GM15510 (cell line): ENCODE results near the gene ACOT7.

Source experiments
- POLR2A ChIP-seq: IDR thresholded peaks from 3 replicates; pipeline ENCODE4 v1.6.1; 2011; ENCODE audit warnings: borderline replicate concordance; ENCODE audit not compliant: insufficient read length; ENCODE audit errors: extremely low read depth

ACOT7 gene

DNA sequence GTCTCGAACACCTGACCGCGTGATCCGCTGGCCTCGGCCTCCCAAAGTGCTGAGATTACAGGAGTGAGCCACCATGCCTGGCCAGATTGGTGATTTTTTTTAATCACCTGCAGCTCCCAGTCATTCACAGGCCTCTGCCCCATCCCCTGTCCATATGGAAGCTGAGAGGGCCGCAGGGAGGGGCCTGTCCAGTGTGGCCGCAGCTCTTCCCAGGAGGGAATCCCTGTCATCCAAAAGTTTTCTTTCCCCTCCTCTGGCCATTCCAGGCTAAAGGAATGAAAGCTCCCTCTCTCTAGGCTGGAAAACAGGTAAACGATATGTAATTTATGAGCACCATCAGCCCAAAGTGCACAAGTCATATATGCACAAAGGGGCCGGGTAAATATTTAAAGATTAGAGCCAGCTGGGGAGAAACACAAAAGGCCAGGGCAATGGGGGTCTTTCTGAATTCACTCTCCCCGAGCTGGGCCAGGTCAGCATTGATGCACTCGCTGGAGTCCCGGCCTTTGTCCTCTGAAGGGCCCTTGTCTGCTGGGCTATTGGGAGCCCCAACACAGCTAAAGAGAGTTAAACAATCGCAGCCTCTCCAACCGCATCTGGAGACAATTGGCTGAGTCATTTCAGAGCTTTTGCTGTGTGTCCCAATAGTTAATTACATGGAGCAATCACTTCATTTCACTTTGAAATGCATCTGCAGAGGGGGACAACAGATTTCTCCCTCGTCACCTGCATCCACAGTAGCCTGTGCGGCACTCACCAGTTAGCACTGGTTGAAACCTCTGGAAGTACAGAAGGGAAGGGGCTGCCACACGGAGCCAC is 153.4 kb downstream of the ACOT7 start:
- TF ChIP-seq POLR2A = no peak

DNA sequence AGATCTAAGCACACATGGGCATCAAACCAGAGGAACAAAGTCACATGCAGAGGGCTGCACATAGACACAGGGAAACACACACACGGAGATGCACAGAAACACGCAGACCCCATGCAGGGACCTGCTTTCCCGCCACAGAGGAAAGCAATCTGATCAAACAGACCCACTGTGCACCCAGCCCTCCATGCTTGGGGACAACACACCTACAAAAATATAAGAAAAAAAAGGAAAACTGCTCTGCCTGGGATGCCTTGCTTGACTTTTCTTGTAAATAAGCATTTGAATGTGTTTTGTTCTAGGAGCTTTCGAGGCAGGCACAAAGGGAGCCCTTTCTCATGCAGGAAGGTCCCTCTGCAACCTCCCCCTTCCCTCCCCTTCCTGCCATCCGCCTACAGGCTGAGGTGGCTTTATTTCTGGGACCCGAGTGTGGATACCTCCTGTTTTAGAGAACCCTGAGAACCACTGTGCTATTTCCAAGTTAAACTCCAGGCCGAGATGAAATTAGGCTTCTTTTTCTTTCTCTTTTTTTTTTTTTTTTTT is 154.3 kb downstream of the ACOT7 start:
- TF ChIP-seq POLR2A = no peak

DNA sequence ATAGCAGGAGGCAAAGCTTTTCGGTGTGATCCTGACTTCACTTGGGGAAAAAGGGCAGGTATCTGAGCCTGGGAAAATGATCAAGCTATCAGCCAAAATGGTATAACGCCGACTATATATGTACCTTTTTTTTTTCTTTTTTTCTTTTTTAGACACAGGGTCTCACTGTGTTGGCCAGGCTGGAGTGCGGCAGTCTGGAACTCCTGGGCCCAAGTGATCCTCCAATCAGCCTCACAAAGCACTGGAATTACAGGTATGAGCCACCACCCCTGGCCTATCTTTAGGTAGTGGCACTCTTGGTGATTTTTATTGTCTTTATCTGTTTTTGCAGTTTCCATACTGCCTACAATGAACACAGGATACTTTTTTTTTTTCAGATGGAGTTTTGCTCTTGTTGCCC is 156.5 kb downstream of the ACOT7 start:
- TF ChIP-seq POLR2A = no peak

DNA sequence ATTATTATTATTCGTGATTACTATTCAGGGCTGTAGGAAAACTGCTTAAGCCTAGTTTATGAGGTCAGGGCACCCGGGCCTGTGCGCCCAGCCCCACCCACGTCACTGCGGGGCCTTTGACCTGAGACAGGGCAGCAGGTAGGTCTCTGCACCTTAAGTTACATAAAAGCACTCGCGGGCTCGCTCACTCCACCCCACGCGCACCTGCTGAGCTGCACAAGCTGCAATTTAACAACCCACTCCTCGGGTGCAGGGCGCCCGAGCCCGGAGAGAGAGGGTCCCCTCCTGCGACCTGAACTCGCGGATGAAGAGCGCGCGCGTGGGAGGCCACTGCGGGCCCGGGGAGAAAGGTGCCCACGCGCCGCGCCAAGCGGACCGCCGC is 158.3 kb downstream of the ACOT7 start:
- TF ChIP-seq POLR2A = no peak

DNA sequence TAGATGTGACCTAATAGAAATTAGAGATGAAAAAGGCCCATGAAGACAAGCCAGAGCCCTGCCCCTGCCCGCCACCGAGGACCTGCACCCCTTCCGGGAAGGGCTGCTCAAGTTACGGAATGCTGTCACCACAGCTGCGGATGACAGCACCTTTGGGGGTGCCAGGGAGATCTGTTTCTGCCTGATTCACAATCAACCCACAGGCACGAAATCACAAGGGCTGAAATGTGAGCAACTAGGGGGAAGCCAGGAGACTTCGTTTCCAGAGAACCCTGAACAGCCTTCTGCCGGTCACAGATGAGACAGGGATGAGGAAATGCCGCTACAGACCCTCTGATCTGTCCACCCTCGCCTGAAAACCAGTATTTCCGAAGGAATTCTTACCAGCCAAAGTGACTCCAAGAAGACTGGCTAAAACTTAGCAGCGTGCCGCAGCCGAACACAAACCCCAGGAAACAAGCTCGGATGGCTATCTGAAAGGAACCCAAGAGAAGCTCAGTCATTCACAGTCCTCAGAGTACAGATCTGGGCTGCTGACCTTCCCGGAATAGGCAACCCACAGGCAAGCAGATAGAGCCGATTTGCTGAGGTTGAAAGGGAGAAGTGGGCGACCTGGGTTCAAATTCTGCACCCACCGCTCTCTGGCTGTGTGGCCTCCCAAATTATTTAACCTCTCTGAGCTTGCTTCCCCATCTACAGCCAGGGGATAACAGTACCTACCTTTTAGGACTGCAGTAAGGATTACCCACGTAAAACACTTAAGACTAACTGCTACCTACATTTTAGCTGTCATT is 158.9 kb downstream of the ACOT7 start:
- no peak for TF ChIP-seq POLR2A

DNA sequence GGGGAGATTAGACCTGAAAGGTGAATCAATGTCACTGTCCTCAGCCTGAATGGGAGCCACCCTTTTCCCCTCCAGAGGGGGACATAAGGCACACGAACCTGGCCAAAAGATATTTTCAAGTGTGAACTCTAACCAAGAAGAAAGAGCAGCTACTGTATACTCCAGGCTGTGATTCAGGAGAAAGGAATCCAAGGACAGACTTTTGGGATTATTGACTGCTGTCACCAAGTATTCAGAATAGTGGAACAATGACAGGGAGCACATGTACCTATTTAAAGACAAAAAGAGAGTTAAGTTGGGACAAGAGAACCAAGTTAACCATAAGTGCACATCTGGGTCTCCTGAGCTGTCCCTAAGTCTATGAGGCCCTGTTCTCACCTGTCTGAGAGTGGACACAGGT is 160.2 kb downstream of the ACOT7 start:
- no peak for TF ChIP-seq POLR2A

DNA sequence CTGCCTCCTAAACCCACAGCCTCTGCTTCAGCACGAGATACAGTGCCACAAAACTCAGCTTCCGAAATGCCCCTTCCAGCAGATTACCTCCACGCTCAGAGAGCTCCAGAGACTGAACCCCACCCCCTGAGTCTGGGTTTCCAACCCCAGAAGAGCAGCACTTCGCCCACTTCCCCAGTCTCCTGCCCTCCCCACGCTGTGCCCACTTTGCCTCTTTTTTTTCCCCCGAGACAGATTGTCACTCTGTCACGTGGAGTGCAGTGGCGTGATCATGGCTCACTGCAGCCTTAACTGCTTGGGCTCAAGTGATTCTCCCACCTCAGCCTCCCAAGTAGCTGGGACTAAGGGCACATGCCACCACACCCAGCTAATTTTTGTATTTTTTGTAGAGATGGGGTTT is 167.9 kb downstream of the ACOT7 start:
- no peak for TF ChIP-seq POLR2A

DNA sequence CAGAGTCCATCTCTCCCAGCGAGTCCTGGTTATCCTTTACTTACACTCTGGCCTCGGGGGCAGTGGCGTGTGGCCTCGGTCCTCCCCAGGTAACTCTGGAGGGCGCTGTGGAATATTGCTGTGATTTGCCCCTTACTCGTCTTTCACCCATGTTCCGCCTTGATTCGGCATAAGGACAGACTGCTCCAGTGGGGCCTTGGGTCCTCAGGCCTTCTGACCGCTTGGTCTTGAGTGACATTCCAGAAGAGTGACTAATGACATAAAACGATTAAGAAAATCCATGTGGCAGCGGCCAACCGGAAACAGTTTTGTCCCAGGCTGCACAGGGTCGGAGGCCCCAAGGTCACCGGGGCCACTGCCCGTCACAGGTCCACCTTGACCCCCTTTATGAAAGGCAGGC is 168.8 kb downstream of the ACOT7 start:
- no peak for TF ChIP-seq POLR2A

DNA sequence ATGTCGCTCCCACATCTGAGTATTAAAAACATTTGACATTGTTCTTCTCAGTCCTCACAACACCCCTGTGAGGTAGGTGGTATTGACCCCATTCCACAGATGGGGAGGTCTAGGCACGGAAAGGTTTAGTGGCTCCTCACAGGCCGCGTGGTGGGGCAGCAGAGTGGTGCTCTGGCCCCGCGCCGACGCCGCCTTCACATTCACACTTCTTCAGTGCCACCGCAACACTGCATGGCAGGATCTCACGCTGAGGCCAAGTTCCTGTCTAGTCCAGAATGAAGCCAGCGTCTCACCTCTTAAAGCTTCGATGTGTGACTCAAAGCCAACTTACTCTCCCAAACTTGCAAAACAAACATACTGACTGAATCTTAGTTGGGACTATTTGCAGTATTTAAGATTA is 169.9 kb downstream of the ACOT7 start:
- TF ChIP-seq POLR2A = no peak

DNA sequence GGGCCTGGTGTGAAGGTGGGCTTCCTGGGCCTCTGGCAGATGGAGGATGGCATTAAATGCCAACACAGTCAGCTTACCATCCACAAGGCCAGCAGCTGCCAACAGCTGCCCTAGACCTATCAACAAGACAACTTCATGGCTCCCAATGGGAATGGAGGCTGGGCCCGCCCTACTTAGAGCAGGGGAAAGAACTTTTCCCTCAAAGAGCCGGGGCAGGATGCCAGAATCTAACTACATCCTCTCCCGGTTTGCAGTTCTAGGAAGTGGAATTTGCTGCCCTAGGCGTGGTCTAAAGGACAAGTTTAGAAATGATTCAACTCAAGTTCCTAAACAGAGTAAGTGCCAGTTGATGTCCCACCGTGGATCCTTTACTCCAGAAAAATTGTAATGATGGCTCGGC is 170.9 kb downstream of the ACOT7 start:
- TF ChIP-seq POLR2A = no peak

DNA sequence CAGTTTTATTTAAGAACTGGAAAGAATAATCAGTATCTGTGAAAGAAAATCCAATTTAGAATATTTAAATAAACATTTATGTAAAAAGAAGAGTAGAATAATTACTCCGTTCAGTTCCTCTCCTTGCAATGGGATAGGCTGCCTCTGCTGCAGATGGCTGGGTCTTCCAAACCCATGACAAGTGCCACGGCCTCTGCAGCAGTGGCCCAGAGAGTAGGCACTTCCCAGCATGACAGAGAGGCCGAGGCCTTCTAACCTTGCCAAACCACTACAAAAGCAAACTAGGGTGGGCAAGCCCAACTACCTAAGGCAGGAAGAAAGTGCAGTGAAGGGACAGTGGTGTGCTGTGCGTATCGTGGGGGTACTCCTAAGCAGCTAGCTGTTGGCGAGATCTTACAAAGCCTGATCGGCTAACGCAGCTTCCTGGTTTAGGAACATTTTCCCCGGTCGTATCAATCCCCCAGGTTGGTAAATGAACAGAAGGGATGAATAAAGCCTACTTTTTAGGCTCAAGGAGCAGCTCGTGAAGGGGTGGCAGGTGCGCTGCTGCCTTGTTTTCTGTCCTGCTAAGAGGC is 172.3 kb downstream of the ACOT7 start:
- TF ChIP-seq POLR2A = no peak

DNA sequence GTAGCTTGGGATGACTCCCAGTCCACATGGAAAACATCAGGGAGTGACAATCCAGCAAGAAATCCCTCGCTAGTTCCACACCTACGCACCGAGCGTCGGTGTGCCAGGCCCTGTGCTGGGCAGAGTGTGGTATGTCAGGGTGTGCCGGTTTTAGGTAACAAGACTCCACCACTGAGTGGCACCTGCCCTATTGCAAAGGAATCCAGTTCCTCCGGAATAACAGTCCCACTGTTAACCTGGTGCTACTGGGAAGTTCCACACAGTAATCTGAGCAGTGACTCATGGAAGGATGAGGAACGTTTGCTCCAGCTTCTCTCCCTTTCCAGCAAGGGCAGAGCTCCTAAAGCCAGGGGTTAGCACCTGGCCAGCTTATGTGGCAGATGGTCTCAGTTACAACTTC is 173.3 kb downstream of the ACOT7 start:
- TF ChIP-seq POLR2A = no peak

DNA sequence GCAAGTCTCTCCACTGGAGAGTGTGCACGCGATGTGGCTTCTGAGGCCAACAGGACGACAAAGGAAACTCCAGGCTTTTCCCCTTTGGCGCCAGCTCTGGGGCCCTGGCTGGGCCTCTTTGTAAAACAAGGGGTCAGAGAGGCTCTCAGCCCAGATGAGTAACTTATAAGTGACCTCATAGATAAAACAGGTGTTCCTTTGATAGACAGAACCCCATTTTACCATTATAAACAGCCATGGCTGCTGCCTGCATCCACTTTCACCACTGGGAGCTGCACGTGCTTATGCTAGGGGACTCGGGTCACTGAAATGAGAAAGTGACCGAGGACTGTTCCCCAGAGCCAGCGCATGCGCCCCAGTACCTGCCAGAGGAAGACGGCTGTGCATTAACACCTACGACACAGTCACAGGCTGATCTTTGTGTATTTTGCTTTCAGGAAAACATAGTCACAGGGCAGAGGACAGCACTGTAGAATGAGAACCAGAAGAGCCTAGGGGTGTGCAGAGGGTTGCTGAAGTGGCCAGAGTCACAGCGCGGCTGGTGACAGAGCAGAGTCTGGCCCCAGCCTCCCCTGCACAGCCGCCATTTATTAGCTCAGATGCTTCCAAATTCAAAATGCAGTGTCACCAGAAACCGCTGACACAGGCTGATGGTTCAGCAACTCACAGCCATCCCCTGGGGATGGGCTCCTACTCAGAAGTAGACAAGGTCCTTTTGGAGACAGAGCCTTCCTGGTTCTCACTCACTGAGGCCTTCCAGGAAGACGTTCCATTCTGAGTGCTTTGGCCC is 175.0 kb downstream of the ACOT7 start:
- TF ChIP-seq POLR2A = no peak
